Trophoblast cell (in vitro differentiated cells and primary cell): ENCODE data around the gene COQ8B.
A peak's percentile ranks its signal among the peaks of the same experiment; 100 is the strongest.

Experiments
- DNase-seq, 2 donors: peaks; one replicate each; pipeline ENCODE4 v3.0.0-alpha.2; 2016
- H2AFZ ChIP-seq: 2 replicates; pipeline ENCODE4 v1.6.1; 2013; ENCODE audit warnings: low read length, moderate library complexity, mild to moderate bottlenecking; ENCODE audit not compliant: insufficient read depth, poor library complexity
- H2AK5ac ChIP-seq: 2 replicates; pipeline ENCODE4 v1.6.1; 2013; ENCODE audit warnings: mild to moderate bottlenecking, low read length
- H2BK120ac ChIP-seq: 2 replicates; pipeline ENCODE4 v1.6.1; 2013; ENCODE audit warnings: low read length, mild to moderate bottlenecking, moderate library complexity; ENCODE audit not compliant: insufficient read depth, poor library complexity
- H2BK12ac ChIP-seq: 2 replicates; pipeline ENCODE4 v1.6.1; 2013; ENCODE audit warnings: mild to moderate bottlenecking, low read length, moderate library complexity
- H2BK5ac ChIP-seq: 2 replicates; pipeline ENCODE4 v1.6.1; 2013; ENCODE audit warnings: low read length, low read depth, moderate library complexity, mild to moderate bottlenecking; ENCODE audit not compliant: poor library complexity
- H3K14ac ChIP-seq: 2 replicates; pipeline ENCODE4 v1.6.1; 2013; ENCODE audit warnings: mild to moderate bottlenecking, low read length
- H3K18ac ChIP-seq: 2 replicates; pipeline ENCODE4 v1.6.1; 2013; ENCODE audit warnings: mild to moderate bottlenecking, low read length
- H3K23ac ChIP-seq: 2 replicates; pipeline ENCODE4 v1.6.1; 2013; ENCODE audit warnings: low read length
- H3K27ac ChIP-seq: 2 replicates; pipeline ENCODE4 v1.5.1; 2013; ENCODE audit warnings: low read depth, mild to moderate bottlenecking, inconsistent platforms, low read length, moderate library complexity
- H3K27me3 ChIP-seq: 2 replicates; pipeline ENCODE4 v1.6.1; 2013; ENCODE audit warnings: inconsistent platforms, mild to moderate bottlenecking, low read length, moderate library complexity; ENCODE audit not compliant: insufficient read depth
- H3K36me3 ChIP-seq, 2 experiments: 1 replicate in 1 of 2; 2 replicates in 1 of 2; pipeline ENCODE4 v1.6.1; 2013; ENCODE audit warnings: low read length in 2 of 2, mild to moderate bottlenecking in 2 of 2, moderate library complexity in 1 of 2; ENCODE audit not compliant: insufficient read depth in 2 of 2, control insufficient read depth in 1 of 2
- H3K4ac ChIP-seq: 2 replicates; pipeline ENCODE4 v1.6.1; 2013; ENCODE audit warnings: low read depth, mild to moderate bottlenecking, low read length, moderate library complexity
- H3K4me1 ChIP-seq, 2 experiments: 1 replicate in 1 of 2; 2 replicates in 1 of 2; pipeline ENCODE4 v1.6.1; 2013; ENCODE audit warnings: low read length in 2 of 2, mild to moderate bottlenecking in 2 of 2, moderate library complexity in 1 of 2; ENCODE audit not compliant: insufficient read depth in 2 of 2, control insufficient read depth in 1 of 2
- H3K4me2 ChIP-seq: 2 replicates; pipeline ENCODE4 v1.6.1; 2013; ENCODE audit warnings: inconsistent platforms, mild to moderate bottlenecking, low read length, moderate library complexity
- H3K4me3 ChIP-seq: 2 replicates; pipeline ENCODE4 v1.5.1; 2013; ENCODE audit warnings: mild to moderate bottlenecking, low read depth, low read length, inconsistent platforms
- H3K79me1 ChIP-seq: one replicate; pipeline ENCODE4 v1.6.1; 2013; ENCODE audit warnings: low read length
- H3K79me2 ChIP-seq: 2 replicates; pipeline ENCODE4 v1.6.1; 2013; ENCODE audit warnings: low read length, mild to moderate bottlenecking; ENCODE audit not compliant: control insufficient read depth, insufficient read depth, poor library complexity
- H3K9ac ChIP-seq: 2 replicates; pipeline ENCODE4 v1.6.1; 2013; ENCODE audit warnings: mild to moderate bottlenecking, low read length
- H3K9me3 ChIP-seq: 2 replicates; pipeline ENCODE4 v1.6.1; 2013; ENCODE audit warnings: low read depth, mild to moderate bottlenecking, control low read depth, inconsistent platforms, low read length; ENCODE audit not compliant: insufficient read depth
- H4K12ac ChIP-seq: 2 replicates; pipeline ENCODE4 v1.6.1; 2013; ENCODE audit warnings: low read depth, mild to moderate bottlenecking, low read length, moderate library complexity
- H4K8ac ChIP-seq: 2 replicates; pipeline ENCODE4 v1.6.1; 2013; ENCODE audit warnings: low read depth, mild to moderate bottlenecking, low read length, moderate library complexity
- H4K91ac ChIP-seq: one replicate; pipeline ENCODE4 v1.6.1; 2013; ENCODE audit warnings: low read depth, mild to moderate bottlenecking, low read length, moderate library complexity
- WGBS: extraction: QIAGEN DNeasy Blood & Tissue Kit; methylation state at CpG from one replicate; pipeline ENCODE4 v1.1.7; 2013; ENCODE audit warnings: missing lambda C conversion rate; ENCODE audit not compliant: insufficient read length, insufficient coverage; ENCODE audit errors: extremely low coverage; 5-methylcytosine and 5-hydroxymethylcytosine counted together

The COQ8B gene

DNA sequence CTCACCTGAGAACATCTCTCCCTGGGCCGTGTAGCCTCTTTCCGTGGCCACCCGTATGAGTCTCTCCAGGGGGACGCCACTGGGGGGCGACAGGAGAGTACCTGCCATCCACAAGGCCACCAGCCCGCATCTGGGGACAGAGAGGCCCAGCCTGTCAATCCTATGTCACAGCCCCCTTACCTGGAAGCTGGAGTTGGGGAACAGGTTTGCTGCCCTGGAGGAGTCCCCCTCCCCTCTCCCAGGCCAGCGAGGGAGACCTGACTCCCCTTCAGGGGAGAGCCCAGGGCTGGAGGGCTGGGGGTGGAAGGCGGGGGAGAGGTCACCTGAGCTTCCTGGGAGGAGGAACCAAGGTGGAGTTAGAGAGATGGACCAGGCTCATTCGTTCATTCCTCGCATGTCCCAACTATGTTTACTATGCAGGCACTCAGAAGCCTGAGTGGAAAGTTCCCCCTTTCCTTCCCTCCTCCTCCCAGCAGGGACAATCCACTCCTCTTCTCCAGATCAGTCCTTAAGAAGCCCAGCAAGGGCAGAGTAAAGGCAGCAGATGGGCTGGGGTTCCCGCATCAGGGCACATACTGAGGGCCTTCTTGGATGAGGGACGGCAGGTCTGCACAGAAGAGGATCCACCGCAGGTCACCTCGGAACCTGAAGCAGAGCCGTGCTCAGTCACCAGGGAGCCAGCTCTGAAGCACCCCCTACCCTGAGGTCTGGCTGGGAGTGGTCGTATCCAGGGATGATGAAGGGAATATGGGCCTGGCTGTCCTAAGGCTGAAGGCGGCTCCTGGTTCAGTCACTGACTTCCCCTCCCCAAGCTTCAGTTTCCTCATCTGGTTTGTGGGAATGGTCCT lies 28.1 kb upstream of the COQ8B start:
- Histone ChIP-seq H3K27me3 (no peaks in the 10 kb centered on the region), H3K4me2 (peak overlapping the region; percentile 32), H3K79me1 (peaks cover 14% of the 10 kb centered on the region), H3K9ac (peak overlapping the region; percentile 15), H2BK5ac (peak overlapping the region; percentile 50), H3K9me3 (no peaks in the 10 kb centered on the region), H3K23ac (no peak overlapping the region), H3K36me3 (peaks cover 9 to 12% of the 10 kb centered on the region in 2 experiments), H4K91ac (peak overlapping the region; percentile 84), H4K8ac (peak overlapping the region; percentile 59), H2AK5ac (peak overlapping the region; percentile 7), H2AFZ (no peak overlapping the region), H3K27ac (peak overlapping the region; percentile 78), H2BK120ac (peak overlapping the region; percentile 14), H3K14ac (peak overlapping the region; percentile 54), H3K79me2 (peaks cover 4% of the 10 kb centered on the region), H3K4ac (peak overlapping the region; percentile 1), H3K4me3 (no peak overlapping the region), H4K12ac (peak overlapping the region; percentile 9), H3K18ac (peak overlapping the region; percentile 19), H3K4me1 (peaks cover 26 to 30% of the 10 kb centered on the region in 2 experiments), H2BK12ac (peak overlapping the region; percentile 1)
- DNase-seq: peak; percentile 48 to 71
- WGBS: no CpG with 5 or more reads among the region's 17 CpGs

GRCh38 chr19:40743926-40744325 lies 27.2 kb upstream of the COQ8B start:
- no peaks in the 10 kb centered on the region for H3K9me3 ChIP-seq
- H3K4me3 ChIP-seq: no peak overlapping the region
- peaks cover 17 to 20% of the 10 kb centered on the region in 2 experiments for H3K36me3 ChIP-seq
- H3K18ac ChIP-seq: no peak overlapping the region
- no peak overlapping the region for H4K91ac ChIP-seq
- no peaks in the 10 kb centered on the region for H3K79me2 ChIP-seq
- H3K27me3 ChIP-seq: no peaks in the 10 kb centered on the region
- no peak overlapping the region for H3K4ac ChIP-seq
- H3K23ac ChIP-seq: no peak overlapping the region
- WGBS: no CpG with 5 or more reads among the region's 10 CpGs
- H3K4me1 ChIP-seq: peaks cover 18 to 22% of the 10 kb centered on the region in 2 experiments
- peaks cover 9% of the 10 kb centered on the region for H3K79me1 ChIP-seq
- peak overlapping the region; percentile 22 for H2BK12ac ChIP-seq
- no peak overlapping the region for H4K8ac ChIP-seq
- H3K4me2 ChIP-seq: no peak overlapping the region
- DNase-seq: no peak
- no peak overlapping the region for H2AFZ ChIP-seq
- H2BK120ac ChIP-seq: no peak overlapping the region
- H3K14ac ChIP-seq: no peak overlapping the region
- no peak overlapping the region for H3K27ac ChIP-seq
- H4K12ac ChIP-seq: no peak overlapping the region
- H3K9ac ChIP-seq: no peak overlapping the region
- H2BK5ac ChIP-seq: no peak overlapping the region
- H2AK5ac ChIP-seq: no peak overlapping the region

DNA sequence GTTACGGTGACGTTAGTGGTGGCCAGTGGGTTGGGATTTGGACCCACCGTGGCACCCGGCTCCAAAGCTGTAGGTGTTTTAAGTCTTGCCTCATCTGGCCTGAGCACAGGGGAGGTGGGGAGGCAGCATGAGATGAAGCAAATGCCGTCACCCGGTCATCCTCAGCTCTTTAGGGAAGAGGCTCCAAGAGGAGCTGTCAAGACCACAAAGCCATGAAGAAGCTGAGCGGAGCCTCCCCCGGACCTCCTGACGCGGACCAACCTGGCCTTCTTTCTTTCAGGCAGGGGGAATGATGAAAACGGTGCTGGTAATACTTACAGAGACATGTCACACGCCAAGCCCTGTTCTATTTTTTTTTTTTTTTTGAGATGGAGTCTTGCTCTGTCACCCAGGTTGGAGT lies 26.2 kb upstream of the COQ8B start:
- DNase-seq: no peak
- Histone ChIP-seq H2BK5ac (no peak overlapping the region), H2AFZ (no peak overlapping the region), H3K14ac (no peak overlapping the region), H3K4me3 (no peak overlapping the region), H3K79me1 (peaks cover 4% of the 10 kb centered on the region), H3K36me3 (peaks cover 20 to 26% of the 10 kb centered on the region in 2 experiments), H2AK5ac (no peak overlapping the region), H3K4me2 (no peak overlapping the region), H3K23ac (no peak overlapping the region), H3K9ac (no peak overlapping the region), H4K8ac (no peak overlapping the region), H3K27ac (no peak overlapping the region), H3K79me2 (no peaks in the 10 kb centered on the region), H3K18ac (no peak overlapping the region), H3K4me1 (peaks cover 12 to 17% of the 10 kb centered on the region in 2 experiments), H2BK12ac (no peak overlapping the region), H3K9me3 (no peaks in the 10 kb centered on the region), H2BK120ac (no peak overlapping the region), H3K27me3 (no peaks in the 10 kb centered on the region), H4K91ac (no peak overlapping the region), H3K4ac (no peak overlapping the region), H4K12ac (no peak overlapping the region)
- no CpG with 5 or more reads among the region's 12 CpGs for WGBS

GRCh38 chr19:40742477-40742876 lies 25.8 kb upstream of the COQ8B start:
- Histone ChIP-seq H2BK12ac (no peak overlapping the region), H3K79me1 (peaks cover 4% of the 10 kb centered on the region), H3K4me2 (no peak overlapping the region), H3K4me3 (no peak overlapping the region), H3K79me2 (no peaks in the 10 kb centered on the region), H3K27ac (no peak overlapping the region), H3K36me3 (peaks cover 23 to 28% of the 10 kb centered on the region in 2 experiments), H4K8ac (no peak overlapping the region), H3K23ac (no peak overlapping the region), H3K4ac (no peak overlapping the region), H3K4me1 (peaks cover 12 to 17% of the 10 kb centered on the region in 2 experiments), H3K18ac (no peak overlapping the region), H4K12ac (no peak overlapping the region), H2AFZ (no peak overlapping the region), H3K9ac (no peak overlapping the region), H2BK120ac (no peak overlapping the region), H4K91ac (no peak overlapping the region), H3K27me3 (no peaks in the 10 kb centered on the region), H3K9me3 (no peaks in the 10 kb centered on the region), H3K14ac (no peak overlapping the region), H2AK5ac (no peak overlapping the region), H2BK5ac (no peak overlapping the region)
- no CpG with 5 or more reads among the region's 17 CpGs for WGBS
- DNase-seq: no peak
